Loucy (cell line): Measurements from ENCODE around the gene CNTN5.

Experiments used
- H2AFZ ChIP-seq: fragments of 200-600 bp; sonication (generic); 2 replicates; pipeline ENCODE4 v1.6.0; 2016; ENCODE audit warnings: antibody characterized with exemption, mild to moderate bottlenecking, low read length, moderate library complexity
- H3F3A ChIP-seq: fragments of 200-600 bp; 2 replicates; pipeline ENCODE4 v1.6.0; 2016; ENCODE audit warnings: antibody characterized with exemption, low read depth, mild to moderate bottlenecking
- H3K27me3 ChIP-seq: fragments of 200-600 bp; sonication (generic); 2 replicates; pipeline ENCODE4 v1.6.1; 2014; ENCODE audit warnings: low read length, mild to moderate bottlenecking; ENCODE audit not compliant: insufficient read depth, poor library complexity, severe bottlenecking
- H3K36me3 ChIP-seq: fragments of 200-600 bp; sonication (generic); 2 replicates; pipeline ENCODE4 v1.6.1; 2016; ENCODE audit warnings: low read length; ENCODE audit not compliant: insufficient read depth
- H3K4me1 ChIP-seq: fragments of 200-600 bp; sonication (generic); 2 replicates; pipeline ENCODE4 v1.5.1; 2014; ENCODE audit warnings: low read length, mild to moderate bottlenecking; ENCODE audit not compliant: insufficient read depth, poor library complexity, severe bottlenecking
- H3K4me2 ChIP-seq: fragments of 200-600 bp; sonication (generic); 2 replicates; pipeline ENCODE4 v1.6.0; 2014; ENCODE audit warnings: antibody characterized with exemption, low read length, low read depth, mild to moderate bottlenecking; ENCODE audit not compliant: poor library complexity, severe bottlenecking
- H3K4me3 ChIP-seq: fragments of 200-600 bp; sonication (generic); 2 replicates; pipeline ENCODE4 v1.5.1; 2014; ENCODE audit warnings: low read length, mild to moderate bottlenecking, mixed read lengths; ENCODE audit not compliant: poor library complexity, severe bottlenecking
- H3K79me2 ChIP-seq: fragments of 200-600 bp; sonication (generic); 2 replicates; pipeline ENCODE4 v1.6.1; 2014; ENCODE audit warnings: low read length; ENCODE audit not compliant: insufficient read depth
- H3K9ac ChIP-seq: fragments of 200-600 bp; sonication (generic); 2 replicates; pipeline ENCODE4 v1.6.0; 2014; ENCODE audit warnings: mild to moderate bottlenecking, low read depth, low read length, moderate library complexity; ENCODE audit not compliant: poor library complexity, severe bottlenecking
- H3K9me2 ChIP-seq: fragments of 200-600 bp; sonication (generic); replicated peaks from 2 replicates; pipeline ENCODE4 v1.6.1; 2016; ENCODE audit warnings: low read depth, low read length, mixed read lengths
- H3K9me3 ChIP-seq: fragments of 200-600 bp; sonication (generic); 2 replicates; pipeline ENCODE4 v1.6.1; 2014; ENCODE audit warnings: mild to moderate bottlenecking, antibody characterized with exemption, low read length, low read depth; ENCODE audit not compliant: insufficient read depth
- H4K20me1 ChIP-seq: fragments of 200-600 bp; sonication (generic); 2 replicates; pipeline ENCODE4 v1.6.0; 2014; ENCODE audit warnings: antibody characterized with exemption, low read length, mild to moderate bottlenecking; ENCODE audit not compliant: insufficient read depth, poor library complexity, severe bottlenecking
- CTCF ChIP-seq: fragments of 200-600 bp; sonication (generic); conservative IDR thresholded peaks from 2 replicates; pipeline ENCODE4 v1.5.1; 2014; ENCODE audit warnings: mild to moderate bottlenecking, antibody characterized with exemption, low read length
- EZH2phosphoT487 ChIP-seq: fragments of 200-600 bp; IDR thresholded peaks from 2 replicates; pipeline ENCODE4 v1.6.1; 2018; ENCODE audit warnings: antibody characterized with exemption, mild to moderate bottlenecking, moderate library complexity, borderline replicate concordance

The CNTN5 gene

DNA sequence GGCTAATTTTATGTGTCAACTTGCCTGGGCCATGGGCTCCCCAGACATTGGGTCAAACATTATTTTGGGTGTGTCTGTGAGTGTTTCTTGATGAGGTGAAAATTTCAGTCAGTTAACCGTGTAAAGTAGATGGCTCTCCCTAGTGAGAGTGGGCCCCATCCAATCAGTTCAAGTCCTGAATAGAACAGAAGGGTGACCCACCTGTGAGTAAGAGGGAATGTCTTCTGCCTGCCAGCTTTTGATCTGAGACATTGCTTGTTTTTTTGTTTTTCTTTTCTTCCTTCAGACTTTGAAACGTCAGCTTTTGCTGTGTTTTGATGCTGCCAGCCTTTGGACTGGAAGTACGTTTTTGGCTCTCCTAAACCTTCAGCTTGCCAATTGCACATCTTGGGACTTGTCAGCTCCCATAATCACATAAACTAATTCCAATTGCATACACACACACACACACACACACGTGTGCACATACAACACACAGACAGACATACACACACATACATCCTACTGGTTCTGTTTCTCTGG lies 300.1 kb downstream of the CNTN5 start:
- TF ChIP-seq CTCF (no peak), EZH2phosphoT487 (no peak)
- Histone ChIP-seq H3K79me2 (no peaks in the 10 kb centered on the region), H3K27me3 (no peaks in the 10 kb centered on the region), H3K4me1 (no peaks in the 10 kb centered on the region), H3K9me3 (no peaks in the 10 kb centered on the region), H3K36me3 (no peaks in the 10 kb centered on the region), H3K9ac (no peak overlapping the region), H4K20me1 (no peaks in the 10 kb centered on the region), H3K4me2 (no peak overlapping the region), H3K4me3 (no peak overlapping the region), H2AFZ (no peak overlapping the region), H3K9me2 (no peaks in the 10 kb centered on the region), H3F3A (no peaks in the 10 kb centered on the region)

- H3K79me2 ChIP-seq, result no peaks in the 10 kb centered on the region
- H4K20me1 ChIP-seq, result no peaks in the 10 kb centered on the region
- H3F3A ChIP-seq, result no peaks in the 10 kb centered on the region
- H2AFZ ChIP-seq, result no peak overlapping the region
- H3K4me1 ChIP-seq, result no peaks in the 10 kb centered on the region
- no peak overlapping the region for H3K4me3 ChIP-seq
- TF ChIP-seq EZH2phosphoT487 (no peak), CTCF (no peak)
- H3K4me2 ChIP-seq, result no peak overlapping the region
- H3K9me3 ChIP-seq, result no peaks in the 10 kb centered on the region
- no peaks in the 10 kb centered on the region for H3K9me2 ChIP-seq
- H3K36me3 ChIP-seq, result no peaks in the 10 kb centered on the region
- H3K27me3 ChIP-seq, result no peaks in the 10 kb centered on the region
- H3K9ac ChIP-seq, result no peak overlapping the region
These were observed 305.1 kb downstream of the CNTN5 start for GRCh38 chr11:99325847-99326246.

GRCh38 chr11:99327066-99327465 lies 306.3 kb downstream of the CNTN5 start:
- Histone ChIP-seq H3F3A (no peaks in the 10 kb centered on the region), H4K20me1 (no peaks in the 10 kb centered on the region), H3K9ac (no peak overlapping the region), H3K36me3 (no peaks in the 10 kb centered on the region), H3K79me2 (no peaks in the 10 kb centered on the region), H3K27me3 (no peaks in the 10 kb centered on the region), H3K4me2 (no peak overlapping the region), H3K4me3 (no peak overlapping the region), H2AFZ (no peak overlapping the region), H3K4me1 (no peaks in the 10 kb centered on the region), H3K9me3 (no peaks in the 10 kb centered on the region), H3K9me2 (no peaks in the 10 kb centered on the region)
- TF ChIP-seq EZH2phosphoT487, result no peak

GRCh38 chr11:99327527-99327926 lies 306.8 kb downstream of the CNTN5 start:
- no peak overlapping the region for H3K4me3 ChIP-seq
- H3K79me2 ChIP-seq, result no peaks in the 10 kb centered on the region
- no peaks in the 10 kb centered on the region for H3K9me2 ChIP-seq
- H3K9ac ChIP-seq, result no peak overlapping the region
- TF ChIP-seq EZH2phosphoT487, result no peak
- TF ChIP-seq CTCF, result no peak
- no peak overlapping the region for H2AFZ ChIP-seq
- no peak overlapping the region for H3K4me2 ChIP-seq
- no peaks in the 10 kb centered on the region for H3K36me3 ChIP-seq
- no peaks in the 10 kb centered on the region for H3K27me3 ChIP-seq
- no peaks in the 10 kb centered on the region for H3K9me3 ChIP-seq
- H3K4me1 ChIP-seq, result no peaks in the 10 kb centered on the region
- no peaks in the 10 kb centered on the region for H3F3A ChIP-seq
- no peaks in the 10 kb centered on the region for H4K20me1 ChIP-seq
